SK-N-DZ (cell line): ENCODE data around the gene TMEM115.

Experiments used
- DNase-seq: peaks from one replicate; pipeline ENCODE4 v3.0.0-alpha.2; 2015; ENCODE audit warnings: low spot score

TMEM115 gene

GRCh38 chr3:50378757-50379156 is 19.4 kb upstream of the TMEM115 start:
- no peak for DNase-seq

GRCh38 chr3:50378024-50378423 is 18.7 kb upstream of the TMEM115 start:
- DNase-seq, result no peak

GRCh38 chr3:50375258-50375931 is 16.1 kb upstream of the TMEM115 start:
- no peak for DNase-seq

DNA sequence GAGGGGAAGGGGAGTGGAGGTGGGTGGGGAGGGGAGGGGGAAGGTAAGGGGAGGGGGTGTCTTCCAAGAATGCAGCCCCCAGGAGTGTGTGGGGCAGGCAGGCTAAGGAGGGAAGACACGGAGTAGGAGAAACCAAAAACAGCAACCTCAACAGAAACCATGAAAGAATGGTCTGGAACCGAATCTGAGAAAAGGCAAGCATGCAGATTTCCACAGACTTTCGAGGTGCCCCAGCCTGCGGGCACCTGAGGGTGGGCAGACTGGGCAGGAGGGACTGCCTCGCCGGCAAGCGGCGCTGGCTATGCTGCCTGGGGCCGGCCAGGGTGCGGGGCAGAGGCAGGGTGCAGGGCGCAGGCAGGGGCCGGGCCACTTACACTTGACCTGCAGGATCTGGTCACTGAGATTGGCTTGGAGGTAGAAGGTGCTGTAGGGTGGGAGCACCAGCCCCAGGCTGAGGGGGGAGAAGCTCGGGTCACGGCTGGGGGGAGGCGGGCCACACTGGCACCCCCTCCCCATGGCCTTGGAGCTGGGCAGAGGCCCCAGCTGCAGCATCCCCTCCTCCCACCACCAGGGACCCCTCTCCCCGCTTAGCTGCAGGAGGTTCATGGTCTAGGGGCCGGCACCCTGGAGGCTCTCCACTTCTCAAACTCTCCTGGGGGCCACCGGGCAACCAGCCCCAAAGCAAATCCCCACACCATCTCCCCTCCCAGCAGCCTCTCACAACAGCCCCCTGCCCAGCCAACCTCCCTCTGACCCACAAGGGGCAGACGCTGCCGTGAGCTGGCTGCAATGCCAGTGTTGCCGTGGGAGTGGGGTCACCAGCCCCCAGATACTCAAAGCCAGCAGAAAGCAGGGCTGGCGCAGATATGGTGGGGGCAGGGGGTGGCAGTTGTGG is 15.3 kb upstream of the TMEM115 start:
- DNase-seq, result no peak

- DNase-seq, result peak; percentile 61
Observed at GRCh38 chr3:50373146-50374051, 14.1 kb upstream of the TMEM115 start.

GRCh38 chr3:50372349-50372748 is 13.0 kb upstream of the TMEM115 start:
- DNase-seq, result peak; percentile 75

- DNase-seq, result no peak
Observed at GRCh38 chr3:50371133-50371685, 11.9 kb upstream of the TMEM115 start.

DNA sequence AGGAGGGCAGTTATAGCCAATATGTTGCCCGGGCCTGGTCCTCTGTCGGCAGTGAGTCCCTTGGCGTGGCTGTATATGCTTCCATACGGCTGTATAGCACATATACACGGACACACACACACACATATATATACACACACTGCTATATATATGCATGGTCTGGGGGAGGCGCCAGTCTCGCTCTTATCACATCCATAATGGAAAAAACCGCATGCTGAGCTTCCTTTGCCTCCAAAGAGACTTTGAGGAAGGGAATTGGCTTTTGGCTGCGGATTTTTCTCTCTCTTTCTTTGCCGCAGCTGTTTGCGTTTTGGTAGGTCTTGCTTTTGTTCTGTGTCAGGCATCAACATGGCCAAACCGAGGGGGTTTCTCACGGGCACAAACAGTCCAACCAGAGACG is 11.3 kb upstream of the TMEM115 start:
- DNase-seq, result peak; percentile 59

GRCh38 chr3:50369012-50369670 is 9.8 kb upstream of the TMEM115 start:
- DNase-seq, result no peak

- DNase-seq, result no peak
Observed at GRCh38 chr3:50365842-50366220, 6.5 kb upstream of the TMEM115 start.

GRCh38 chr3:50365080-50365841 is 5.9 kb upstream of the TMEM115 start:
- DNase-seq, result peak; percentile 78

- DNase-seq, result no peak
Observed at GRCh38 chr3:50364573-50365079, 5.3 kb upstream of the TMEM115 start.

- no peak for DNase-seq
Observed at GRCh38 chr3:50359760-50360110, 414 bp upstream of the TMEM115 start.

GRCh38 chr3:50358355-50358910 is 888 bp downstream of the TMEM115 start:
- DNase-seq, result no peak

DNA sequence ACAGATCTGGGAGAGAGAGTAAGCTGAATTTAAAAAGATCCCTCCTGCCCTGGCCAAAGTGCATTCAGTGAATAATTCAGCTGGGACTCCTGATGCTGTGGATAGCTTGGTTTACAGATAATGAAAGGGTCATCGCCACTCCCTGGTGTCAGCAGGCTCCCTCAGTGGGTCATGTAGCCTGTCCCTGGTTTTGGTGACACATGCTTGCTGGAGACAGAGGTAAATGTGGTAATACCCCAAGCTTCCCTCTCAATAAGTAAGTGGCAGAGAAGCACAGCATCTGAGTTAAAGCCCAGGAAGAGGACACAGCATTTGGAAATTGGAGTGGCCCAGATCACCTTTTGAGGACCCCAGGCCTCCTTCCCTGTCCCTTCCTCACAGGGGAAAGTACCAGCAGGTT is 1.8 kb downstream of the TMEM115 start:
- DNase-seq, result no peak

DNA sequence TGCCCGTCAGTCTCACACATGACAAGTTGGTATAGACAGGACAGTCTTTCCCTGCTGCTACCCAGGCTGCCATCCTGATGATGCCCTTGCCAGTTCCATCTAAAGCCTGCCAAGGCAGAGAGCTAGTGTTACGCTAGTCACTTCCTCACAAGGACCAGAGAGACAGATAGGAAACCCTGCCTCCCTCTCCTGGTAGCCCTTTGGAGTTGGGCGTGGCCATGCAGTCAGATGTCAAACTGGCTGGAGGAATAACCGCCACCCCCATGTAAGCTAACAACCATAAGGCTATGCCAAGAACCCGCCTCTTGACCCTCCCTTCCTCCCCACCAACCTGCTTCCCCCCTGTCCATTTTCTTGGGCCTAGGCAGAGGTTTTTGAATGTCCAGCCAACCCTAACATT is 2.8 kb downstream of the TMEM115 start:
- DNase-seq, result no peak

DNA sequence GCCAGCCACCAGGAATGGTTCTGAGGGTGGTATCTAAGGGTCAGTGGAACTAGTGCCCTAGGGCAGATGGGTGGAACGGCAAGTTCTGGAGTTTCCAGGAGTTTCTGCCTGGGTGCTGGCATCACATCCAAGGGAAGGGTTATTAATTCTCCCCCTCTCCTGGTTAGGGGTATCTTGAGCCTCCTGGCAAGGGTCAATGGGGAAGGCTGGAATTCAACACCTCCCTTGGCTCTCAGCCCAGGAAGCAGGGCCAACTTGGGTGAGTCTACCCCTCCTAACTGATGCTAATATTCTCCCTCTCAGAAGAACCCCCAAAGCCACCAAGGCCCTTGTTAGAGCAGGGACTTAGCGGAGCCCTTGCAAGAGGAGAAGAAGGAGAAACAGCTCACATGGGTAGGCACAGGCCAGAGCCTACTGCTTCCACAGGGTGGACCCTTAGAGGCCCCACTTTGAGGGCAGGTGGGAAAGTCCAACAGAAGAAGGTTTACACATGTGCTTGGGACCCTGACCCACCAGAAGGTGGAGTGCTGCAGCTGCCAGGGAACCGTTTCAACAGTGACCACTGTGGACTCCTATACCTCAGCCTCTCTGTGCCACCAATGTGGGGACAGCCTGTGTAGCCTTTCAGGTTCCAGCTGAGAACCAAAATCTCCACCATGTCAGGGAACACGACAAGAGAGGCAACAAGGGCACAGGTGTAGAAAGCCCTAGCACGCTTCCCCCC is 3.3 kb downstream of the TMEM115 start:
- no peak for DNase-seq

DNA sequence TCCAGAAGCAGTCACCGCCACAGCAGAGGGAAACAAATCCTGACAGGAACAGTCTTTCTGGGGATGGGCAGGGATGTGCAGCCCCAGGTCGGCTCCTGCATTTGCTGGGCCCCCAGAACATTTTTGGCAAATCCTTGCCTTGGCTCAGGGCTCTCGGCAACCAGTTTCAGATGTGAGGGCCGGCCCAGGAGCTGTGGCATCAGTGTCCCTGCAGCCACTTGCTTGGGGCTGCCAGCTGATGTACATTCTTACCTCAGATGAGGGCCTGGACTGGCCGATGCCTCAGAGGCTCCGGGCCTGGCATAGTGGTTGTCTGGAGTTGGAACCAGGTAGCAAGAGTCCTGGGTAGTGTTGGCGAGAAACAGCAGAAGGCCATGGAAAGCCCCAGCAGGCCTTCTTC is 4.5 kb downstream of the TMEM115 start:
- no peak for DNase-seq

DNA sequence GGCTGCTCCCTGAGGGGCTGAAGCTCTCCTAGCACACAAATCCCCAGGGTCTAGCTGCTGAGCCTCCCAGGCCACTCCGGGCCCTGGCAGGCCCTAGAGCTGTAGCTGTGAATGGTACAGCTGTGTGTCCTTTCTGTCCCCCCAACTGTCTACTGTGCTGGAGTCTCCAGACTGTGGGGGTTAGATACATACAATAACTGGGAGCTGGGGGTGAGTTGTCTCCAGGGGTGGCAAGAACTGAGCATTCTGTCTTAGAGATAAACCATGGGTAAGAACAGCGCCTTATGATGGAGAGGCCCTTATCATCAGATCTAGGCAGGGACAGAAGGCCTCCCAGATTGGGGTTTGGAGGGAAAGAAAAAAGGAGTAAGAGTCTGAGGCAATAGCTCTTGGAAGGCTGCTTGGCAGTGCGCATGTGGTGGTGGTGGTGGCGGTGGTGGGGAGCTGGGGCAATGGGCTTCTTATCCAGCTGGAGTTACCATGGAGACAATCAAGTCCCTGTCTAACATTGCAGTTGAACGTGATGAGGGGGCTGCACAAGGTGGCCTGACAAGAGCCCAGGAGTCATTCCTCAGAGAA is 5.0 kb downstream of the TMEM115 start:
- no peak for DNase-seq
